ENCODE results near the gene ZFHX2. TPM values are rescaled to one million over a fixed set of nuclear protein-coding genes. Genes with fewer than 3 reads are reported as not detected.
A peak's percentile ranks its signal among the peaks of the same experiment; 100 is the strongest.

The ZFHX2 gene
- total RNA-seq, 1 donor from 2014 or later, result 1.0 TPM

- intact Hi-C loops (cut with micrococcal nuclease), result no loop called here
- DNase-seq, result no peak
- ATAC-seq, result no peak
These were observed 65.5 kb downstream of the ZFHX2 start for GRCh38 chr14:23486036-23486435.

- intact Hi-C loops (cut with micrococcal nuclease), result no loop called here
- no peak for ATAC-seq
- no peak for DNase-seq
These were observed 66.2 kb downstream of the ZFHX2 start for GRCh38 chr14:23485326-23485725.

GRCh38 chr14:23483236-23483854, 68.2 kb downstream of the ZFHX2 start:
- DNase-seq, result no peak
- intact Hi-C loops (cut with micrococcal nuclease), result no loop called here
- ATAC-seq, result no peak

- DNase-seq (no peak), ATAC-seq (no peak)
- intact Hi-C loops (cut with micrococcal nuclease), result no loop called here
These were observed 68.8 kb downstream of the ZFHX2 start for GRCh38 chr14:23482823-23483148.

GRCh38 chr14:23481979-23482822, 69.4 kb downstream of the ZFHX2 start:
- no peak for ATAC-seq
- intact Hi-C loops (cut with micrococcal nuclease), result no loop called here
- no peak for DNase-seq

- no peak for ATAC-seq
- intact Hi-C loops (cut with micrococcal nuclease), result no loop called here
- no peak for DNase-seq
These were observed 70.1 kb downstream of the ZFHX2 start for GRCh38 chr14:23481362-23481970.

GRCh38 chr14:23478109-23478759, 73.3 kb downstream of the ZFHX2 start:
- ATAC-seq, result peak; percentile 51
- DNase-seq, result peak; percentile 44
- intact Hi-C loops (cut with micrococcal nuclease), result loop anchor here (5.0 kb wide), 1 partner anchor 79 kb away; the partner anchor contains the start of gene THTPA

GRCh38 chr14:23470947-23471346, 80.6 kb downstream of the ZFHX2 start:
- ATAC-seq, result no peak
- intact Hi-C loops (cut with micrococcal nuclease), result no loop called here
- DNase-seq, result no peak

Other genes starting within 250 kb of the ZFHX2 start
- 11.6 TPM for gene PPP1R3E, start 248.9 kb downstream of the ZFHX2 start, total RNA-seq
- gene BCL2L2, start 244.9 kb downstream of the ZFHX2 start, total RNA-seq, result 38.3 TPM
- gene PABPN1, start 230.3 kb downstream of the ZFHX2 start, total RNA-seq, result 76.8 TPM
- 10.7 TPM for gene SLC22A17, start 198.9 kb downstream of the ZFHX2 start, total RNA-seq
- gene EFS, start 186.6 kb downstream of the ZFHX2 start, total RNA-seq, result 3.3 TPM
- not detected for gene IL25, start 179.0 kb downstream of the ZFHX2 start, total RNA-seq
- not detected for gene CMTM5, start 174.7 kb downstream of the ZFHX2 start, total RNA-seq
- 4,258 TPM for gene MYH6, start 143.5 kb downstream of the ZFHX2 start, total RNA-seq
- gene MYH7, start 116.1 kb downstream of the ZFHX2 start, total RNA-seq, result 12,717 TPM
- 18.6 TPM for gene NGDN, start 82.1 kb downstream of the ZFHX2 start, total RNA-seq
- gene THTPA, start 4.5 kb upstream of the ZFHX2 start, total RNA-seq, result 20.2 TPM
- gene AP1G2, start 16.0 kb upstream of the ZFHX2 start, total RNA-seq, result 15.5 TPM
- gene JPH4, start 27.0 kb upstream of the ZFHX2 start, total RNA-seq, result 0.22 TPM
- gene DHRS2, start 84.6 kb upstream of the ZFHX2 start, total RNA-seq, result not detected

All from left ventricle myocardium superior (tissue), 1 donor.